Breast epithelium (tissue), 3 donors: ENCODE results near the gene ZNF217.

ENCODE experiments used
- POLR2A ChIP-seq: fragments of 450-650 bp; IDR thresholded peaks from one replicate; pipeline ENCODE4 v1.6.1; 2016; ENCODE audit warnings: antibody characterized with exemption, mild to moderate bottlenecking, moderate library complexity
- TF ChIP-seq, protein P1 (sequence below), 3 donors: fragments of 450-650 bp; IDR thresholded peaks; one replicate each; pipeline ENCODE4 v1.5.1; 2016 to 2017; ENCODE audit warnings: antibody characterized with exemption in 3 of 3, mild to moderate bottlenecking in 3 of 3, moderate library complexity in 3 of 3

DNA sequence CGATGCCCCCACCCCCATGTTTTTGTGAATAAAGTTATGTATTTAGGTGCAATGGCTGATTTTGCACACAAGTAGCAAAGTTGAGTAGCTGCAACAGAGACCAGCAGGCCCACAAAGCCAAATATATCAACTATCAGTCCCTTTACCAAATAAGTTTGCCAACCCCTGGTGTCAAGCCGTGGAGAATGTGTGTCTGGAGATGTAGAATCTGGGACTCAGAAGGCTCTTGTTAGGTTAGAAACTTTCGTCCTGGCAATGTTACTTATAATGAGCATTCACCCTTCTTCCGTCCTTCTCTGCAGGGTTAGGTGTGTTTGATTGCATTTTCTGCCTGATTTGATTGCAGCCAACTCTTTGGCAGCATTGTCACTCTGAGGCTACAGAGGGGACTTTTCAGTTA, 57.8 kb downstream of the ZNF217 start:
- TF ChIP-seq, protein P1, sequence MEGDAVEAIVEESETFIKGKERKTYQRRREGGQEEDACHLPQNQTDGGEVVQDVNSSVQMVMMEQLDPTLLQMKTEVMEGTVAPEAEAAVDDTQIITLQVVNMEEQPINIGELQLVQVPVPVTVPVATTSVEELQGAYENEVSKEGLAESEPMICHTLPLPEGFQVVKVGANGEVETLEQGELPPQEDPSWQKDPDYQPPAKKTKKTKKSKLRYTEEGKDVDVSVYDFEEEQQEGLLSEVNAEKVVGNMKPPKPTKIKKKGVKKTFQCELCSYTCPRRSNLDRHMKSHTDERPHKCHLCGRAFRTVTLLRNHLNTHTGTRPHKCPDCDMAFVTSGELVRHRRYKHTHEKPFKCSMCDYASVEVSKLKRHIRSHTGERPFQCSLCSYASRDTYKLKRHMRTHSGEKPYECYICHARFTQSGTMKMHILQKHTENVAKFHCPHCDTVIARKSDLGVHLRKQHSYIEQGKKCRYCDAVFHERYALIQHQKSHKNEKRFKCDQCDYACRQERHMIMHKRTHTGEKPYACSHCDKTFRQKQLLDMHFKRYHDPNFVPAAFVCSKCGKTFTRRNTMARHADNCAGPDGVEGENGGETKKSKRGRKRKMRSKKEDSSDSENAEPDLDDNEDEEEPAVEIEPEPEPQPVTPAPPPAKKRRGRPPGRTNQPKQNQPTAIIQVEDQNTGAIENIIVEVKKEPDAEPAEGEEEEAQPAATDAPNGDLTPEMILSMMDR (IDR thresholded peaks at IDR 0.05): no peak
- no peak for TF ChIP-seq POLR2A
